ENCODE measurements around the gene UCHL5. TPM values are rescaled to one million over a fixed set of nuclear protein-coding genes. Genes with fewer than 3 reads are reported as not detected.

UCHL5 gene
- total RNA-seq, 1 donor from 2014 or later = 28.5 TPM

GRCh38 chr1:192969091-192969490 lies 90.1 kb downstream of the UCHL5 start:
- TF ChIP-seq CTCF (IDR thresholded peaks at IDR 0.05; ENCODE audit: unreplicated experiment) = no peak
- Mint-ChIP-seq H3K27me3 (no peaks in the 10 kb centered on the region), H3K36me3 (ENCODE audit: insufficient read depth) (peaks cover 3% of the 10 kb centered on the region), H3K27ac (no peak overlapping the region), H3K9me3 (ENCODE audit: low read depth) (peaks cover 11% of the 10 kb centered on the region), H3K4me1 (ENCODE audit: low read depth) (peaks cover 6% of the 10 kb centered on the region), H3K4me3 (ENCODE audit: low read depth) (no peak overlapping the region)
- DNase-seq (ENCODE audit: low spot score, unreplicated experiment) = no peak

GRCh38 chr1:192968323-192968722 lies 90.8 kb downstream of the UCHL5 start:
- no peak overlapping the region for H3K27ac Mint-ChIP-seq
- peaks cover 12% of the 10 kb centered on the region for H3K9me3 Mint-ChIP-seq (ENCODE audit: low read depth)
- H3K36me3 Mint-ChIP-seq (ENCODE audit: insufficient read depth) = peaks cover 3% of the 10 kb centered on the region
- TF ChIP-seq CTCF (IDR thresholded peaks at IDR 0.05; ENCODE audit: unreplicated experiment) = no peak
- no peak overlapping the region for H3K4me3 Mint-ChIP-seq (ENCODE audit: low read depth)
- peaks cover 6% of the 10 kb centered on the region for H3K4me1 Mint-ChIP-seq (ENCODE audit: low read depth)
- no peaks in the 10 kb centered on the region for H3K27me3 Mint-ChIP-seq
- DNase-seq (ENCODE audit: low spot score, unreplicated experiment) = no peak

GRCh38 chr1:192967901-192968300 lies 91.3 kb downstream of the UCHL5 start:
- Mint-ChIP-seq H3K27me3 (no peaks in the 10 kb centered on the region), H3K27ac (no peak overlapping the region), H3K36me3 (ENCODE audit: insufficient read depth) (peaks cover 3% of the 10 kb centered on the region), H3K4me3 (ENCODE audit: low read depth) (no peak overlapping the region), H3K4me1 (ENCODE audit: low read depth) (peaks cover 6% of the 10 kb centered on the region), H3K9me3 (ENCODE audit: low read depth) (peaks cover 12% of the 10 kb centered on the region)
- no peak for TF ChIP-seq CTCF (IDR thresholded peaks at IDR 0.05; ENCODE audit: unreplicated experiment)
- DNase-seq (ENCODE audit: low spot score, unreplicated experiment) = no peak

- Mint-ChIP-seq H3K27me3 (no peaks in the 10 kb centered on the region), H3K36me3 (ENCODE audit: insufficient read depth) (peaks cover 3% of the 10 kb centered on the region), H3K27ac (peak overlapping the region; percentile 9), H3K9me3 (ENCODE audit: low read depth) (peaks cover 12% of the 10 kb centered on the region), H3K4me3 (ENCODE audit: low read depth) (no peak overlapping the region), H3K4me1 (ENCODE audit: low read depth) (peaks cover 6% of the 10 kb centered on the region)
- TF ChIP-seq CTCF (IDR thresholded peaks at IDR 0.05; ENCODE audit: unreplicated experiment) = no peak
- DNase-seq (ENCODE audit: low spot score, unreplicated experiment) = no peak
These were observed 91.8 kb downstream of the UCHL5 start for GRCh38 chr1:192967211-192967877.

GRCh38 chr1:192966073-192966472 lies 93.1 kb downstream of the UCHL5 start:
- H3K27me3 Mint-ChIP-seq = no peaks in the 10 kb centered on the region
- no peak overlapping the region for H3K27ac Mint-ChIP-seq
- H3K4me3 Mint-ChIP-seq (ENCODE audit: low read depth) = no peak overlapping the region
- DNase-seq (ENCODE audit: low spot score, unreplicated experiment) = no peak
- peaks cover 12% of the 10 kb centered on the region for H3K9me3 Mint-ChIP-seq (ENCODE audit: low read depth)
- H3K36me3 Mint-ChIP-seq (ENCODE audit: insufficient read depth) = peaks cover 3% of the 10 kb centered on the region
- H3K4me1 Mint-ChIP-seq (ENCODE audit: low read depth) = peaks cover 6% of the 10 kb centered on the region
- TF ChIP-seq CTCF (IDR thresholded peaks at IDR 0.05; ENCODE audit: unreplicated experiment) = no peak
